ENCODE data around the gene SET. TPM values are rescaled to one million over a fixed set of nuclear protein-coding genes. Genes with fewer than 3 reads are reported as not detected.

Gene SET, protein sequence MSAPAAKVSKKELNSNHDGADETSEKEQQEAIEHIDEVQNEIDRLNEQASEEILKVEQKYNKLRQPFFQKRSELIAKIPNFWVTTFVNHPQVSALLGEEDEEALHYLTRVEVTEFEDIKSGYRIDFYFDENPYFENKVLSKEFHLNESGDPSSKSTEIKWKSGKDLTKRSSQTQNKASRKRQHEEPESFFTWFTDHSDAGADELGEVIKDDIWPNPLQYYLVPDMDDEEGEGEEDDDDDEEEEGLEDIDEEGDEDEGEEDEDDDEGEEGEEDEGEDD
- 266 and 329 TPM in 2 replicates for total RNA-seq (2014; rRNA removed; shearing (Covaris generic))

DNA sequence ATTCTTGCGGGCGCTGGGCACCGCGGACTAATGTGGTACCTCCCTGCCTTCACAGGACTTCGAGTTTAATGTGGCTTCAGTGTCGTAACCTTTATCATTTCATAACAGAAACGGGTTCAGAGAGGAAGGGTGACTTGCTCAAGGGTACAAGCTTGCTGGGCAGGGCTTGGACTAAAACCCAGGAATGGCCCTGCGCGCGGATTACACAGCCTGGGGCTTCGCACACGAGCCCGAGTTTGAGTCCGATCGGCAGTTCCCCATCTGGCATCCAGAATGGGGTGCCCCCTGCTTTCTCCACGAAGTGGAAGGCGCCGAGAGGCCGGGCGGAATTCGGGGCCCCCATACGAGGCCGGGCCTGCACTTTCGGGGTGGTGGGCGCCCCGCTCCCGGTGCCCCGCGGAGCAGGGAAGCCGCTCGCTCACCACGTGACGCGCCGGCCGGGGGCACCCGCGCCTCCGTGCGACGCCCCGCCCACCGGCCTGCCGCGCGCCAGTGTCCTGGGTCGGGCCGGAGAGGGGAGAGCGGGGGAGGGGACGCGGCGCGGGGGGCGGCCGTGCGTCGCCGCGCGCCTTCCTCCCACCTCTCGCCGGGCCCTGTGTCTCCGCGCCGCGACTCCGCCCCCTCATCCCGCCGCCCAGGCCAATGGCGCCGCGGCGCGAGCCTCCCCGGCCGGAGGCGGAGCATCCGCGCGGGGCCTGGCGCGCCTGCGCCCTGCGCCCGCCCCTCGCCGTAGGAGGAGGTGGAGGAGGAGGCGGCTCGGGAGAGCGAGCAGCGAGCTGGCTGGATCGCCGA lies at the start of gene SET:
SET (plus strand) TSS at position 722 of the 792 bp plus-strand sequence. CDS start 361 bp downstream, outside the sequence.
- DNase-seq (ENCODE audit: low read depth), result peak; percentile 90

DNA sequence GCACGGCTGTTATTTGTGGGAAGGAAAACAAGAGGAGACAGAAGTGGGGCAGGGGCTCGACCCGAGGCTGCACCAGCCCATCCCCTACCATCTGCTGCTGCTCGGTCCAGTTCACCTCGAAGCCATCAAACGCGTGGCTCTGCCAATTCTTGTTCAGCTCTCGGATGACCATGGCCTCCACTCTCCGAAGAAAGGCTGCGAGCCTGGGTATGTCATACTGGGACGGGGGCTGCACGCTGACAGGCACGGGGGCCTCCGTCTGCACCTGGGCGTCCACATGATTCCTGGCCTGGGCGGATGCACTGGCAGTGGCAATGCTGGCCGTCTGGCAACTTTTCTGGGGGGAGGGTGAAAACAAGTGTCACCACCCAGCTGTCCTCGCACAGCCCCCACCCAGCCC lies 48.4 kb upstream of the SET start:
- DNase-seq (ENCODE audit: low read depth), result no peak

DNA sequence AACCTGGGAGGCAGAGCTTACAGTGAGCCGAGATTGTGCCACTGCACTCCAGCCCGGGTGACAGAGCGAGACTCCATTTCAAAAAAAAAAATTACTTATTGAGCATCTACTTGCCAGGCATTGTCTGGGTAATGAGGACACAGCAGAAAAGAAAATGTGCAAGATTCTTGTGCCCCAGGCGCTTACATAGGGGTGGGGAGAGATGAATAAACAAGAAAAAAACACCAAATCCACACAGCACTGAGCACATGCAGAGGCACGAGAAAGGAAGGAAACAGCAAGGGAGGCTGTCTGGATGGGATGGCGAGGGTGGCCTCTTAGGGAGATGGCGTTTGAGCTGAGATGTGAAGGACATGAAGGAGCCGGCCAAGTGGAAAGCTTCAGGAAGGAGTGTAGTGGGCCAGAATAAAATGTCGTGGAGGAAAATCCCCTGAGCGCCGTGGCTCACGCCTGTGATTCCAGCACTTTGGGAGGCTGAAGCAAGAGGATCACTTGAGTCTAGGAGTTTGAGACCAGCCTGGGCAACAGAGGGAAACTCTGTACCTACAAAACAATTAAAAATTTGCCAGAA lies 46.3 kb upstream of the SET start:
- no peak for DNase-seq (ENCODE audit: low read depth)

DNA sequence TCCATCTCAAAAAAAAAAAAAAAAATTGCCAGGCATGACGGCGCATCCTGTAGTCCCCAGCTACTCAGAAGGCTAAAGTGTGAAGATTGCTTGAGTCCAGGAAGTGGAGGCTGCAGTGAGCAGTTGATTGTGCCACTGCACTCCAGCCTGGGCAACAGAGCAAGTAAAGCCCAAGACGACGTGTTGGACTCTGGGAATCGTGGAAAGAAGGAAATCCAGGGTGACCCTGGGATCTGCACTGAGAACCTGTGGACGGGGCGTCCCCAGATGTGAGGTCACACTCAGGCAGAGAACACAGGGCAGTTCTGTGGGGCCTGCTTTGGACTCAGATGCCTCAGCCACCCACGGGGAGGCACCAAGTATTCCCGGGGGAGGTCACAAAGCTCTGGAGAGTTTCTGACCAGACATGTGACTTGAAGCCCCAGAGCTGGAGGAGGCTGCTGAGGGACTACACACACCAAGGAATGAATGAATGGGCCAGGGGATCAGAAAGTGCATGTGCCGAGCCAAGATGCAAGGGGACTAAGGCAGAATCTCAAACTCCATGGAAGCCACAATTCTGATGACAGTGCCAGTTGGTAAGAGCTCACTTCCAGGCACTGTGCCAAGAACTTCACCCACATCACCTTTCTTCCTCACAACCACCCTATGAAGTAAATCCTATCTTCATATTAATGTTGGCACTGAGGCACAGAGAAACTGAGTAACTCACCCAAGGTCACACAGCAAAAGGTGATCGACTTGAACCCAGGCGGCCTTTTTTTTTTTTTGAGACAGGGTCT lies 45.3 kb upstream of the SET start:
- no peak for DNase-seq (ENCODE audit: low read depth)

DNA sequence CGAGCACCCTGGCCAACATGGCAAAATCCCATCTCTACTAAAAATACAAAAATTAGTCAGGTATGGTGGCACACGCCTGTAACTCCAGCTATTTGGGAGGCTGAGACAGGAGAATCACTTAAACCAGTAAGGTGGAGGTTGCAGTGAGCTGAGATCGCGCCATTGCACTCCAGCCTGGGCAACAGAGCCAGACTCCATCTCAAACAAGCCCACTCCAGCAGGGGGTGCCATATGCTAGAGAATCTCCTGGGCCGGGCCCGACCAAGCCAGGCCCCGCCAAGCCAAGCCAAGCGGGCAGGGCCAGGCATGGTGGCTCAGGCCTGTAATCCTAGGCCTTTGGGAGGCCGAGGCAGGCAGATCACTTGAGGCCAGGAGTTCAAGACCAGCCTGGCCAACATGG lies 40.8 kb upstream of the SET start:
- peak; percentile 41 for DNase-seq (ENCODE audit: low read depth)

DNA sequence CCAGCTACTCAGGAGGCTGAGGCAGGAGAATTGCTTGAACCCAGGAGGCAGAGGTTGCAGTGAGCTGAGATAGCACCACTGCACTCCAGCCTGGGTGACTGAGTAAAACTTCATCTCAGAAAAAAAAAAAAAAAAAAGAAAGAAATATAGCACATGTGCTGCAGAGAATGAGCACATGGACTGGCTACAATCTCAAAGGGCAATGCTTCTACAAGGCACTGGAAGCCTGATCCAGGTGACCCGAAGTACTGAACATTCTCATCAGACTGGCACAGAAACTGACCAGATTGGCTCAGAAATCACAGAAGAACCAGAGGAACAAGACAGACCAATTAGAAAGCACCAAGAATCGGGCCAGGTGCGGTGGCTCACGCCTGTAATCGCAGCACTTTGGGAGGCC lies 37.2 kb upstream of the SET start:
- DNase-seq (ENCODE audit: low read depth), result no peak

DNA sequence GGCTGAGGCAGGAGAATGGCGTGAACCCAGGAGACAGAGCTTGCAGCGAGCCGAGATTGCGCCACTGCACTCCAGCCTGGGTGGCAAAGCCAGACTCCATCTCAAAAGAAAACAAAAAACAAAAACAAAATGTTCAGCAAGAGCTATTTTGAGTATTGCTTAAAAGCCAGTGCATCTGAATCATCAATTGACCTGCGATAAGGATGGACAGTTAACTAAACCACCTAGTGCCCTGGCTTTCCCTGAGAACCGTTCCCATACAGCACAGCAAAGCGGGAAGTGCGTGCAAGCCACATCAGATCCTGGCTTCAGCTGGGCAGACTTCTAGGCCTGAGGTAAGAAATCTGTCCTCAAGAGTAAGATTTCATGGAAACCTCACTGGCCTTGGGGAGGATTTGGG lies 35.1 kb upstream of the SET start:
- DNase-seq (ENCODE audit: low read depth), result no peak

DNA sequence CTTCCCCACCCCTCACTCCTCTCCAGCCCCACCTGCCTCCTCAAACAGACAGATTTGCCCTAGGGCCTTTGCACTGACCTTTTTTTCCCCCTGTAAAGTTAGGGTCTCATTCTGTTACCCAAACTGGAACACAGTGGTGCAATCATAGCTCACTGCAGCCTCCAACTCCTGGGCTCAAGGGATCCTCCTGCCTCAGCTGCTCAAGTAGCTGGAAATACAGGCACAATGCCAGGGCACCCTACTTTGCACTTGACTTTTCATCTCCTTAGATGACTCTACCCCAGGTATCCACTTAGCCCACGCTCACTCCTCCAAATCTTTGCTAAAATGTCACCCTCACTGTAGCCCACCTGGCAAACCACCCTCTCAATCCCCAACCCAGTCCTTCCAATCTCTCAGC lies 34.5 kb upstream of the SET start:
- DNase-seq (ENCODE audit: low read depth), result no peak

DNA sequence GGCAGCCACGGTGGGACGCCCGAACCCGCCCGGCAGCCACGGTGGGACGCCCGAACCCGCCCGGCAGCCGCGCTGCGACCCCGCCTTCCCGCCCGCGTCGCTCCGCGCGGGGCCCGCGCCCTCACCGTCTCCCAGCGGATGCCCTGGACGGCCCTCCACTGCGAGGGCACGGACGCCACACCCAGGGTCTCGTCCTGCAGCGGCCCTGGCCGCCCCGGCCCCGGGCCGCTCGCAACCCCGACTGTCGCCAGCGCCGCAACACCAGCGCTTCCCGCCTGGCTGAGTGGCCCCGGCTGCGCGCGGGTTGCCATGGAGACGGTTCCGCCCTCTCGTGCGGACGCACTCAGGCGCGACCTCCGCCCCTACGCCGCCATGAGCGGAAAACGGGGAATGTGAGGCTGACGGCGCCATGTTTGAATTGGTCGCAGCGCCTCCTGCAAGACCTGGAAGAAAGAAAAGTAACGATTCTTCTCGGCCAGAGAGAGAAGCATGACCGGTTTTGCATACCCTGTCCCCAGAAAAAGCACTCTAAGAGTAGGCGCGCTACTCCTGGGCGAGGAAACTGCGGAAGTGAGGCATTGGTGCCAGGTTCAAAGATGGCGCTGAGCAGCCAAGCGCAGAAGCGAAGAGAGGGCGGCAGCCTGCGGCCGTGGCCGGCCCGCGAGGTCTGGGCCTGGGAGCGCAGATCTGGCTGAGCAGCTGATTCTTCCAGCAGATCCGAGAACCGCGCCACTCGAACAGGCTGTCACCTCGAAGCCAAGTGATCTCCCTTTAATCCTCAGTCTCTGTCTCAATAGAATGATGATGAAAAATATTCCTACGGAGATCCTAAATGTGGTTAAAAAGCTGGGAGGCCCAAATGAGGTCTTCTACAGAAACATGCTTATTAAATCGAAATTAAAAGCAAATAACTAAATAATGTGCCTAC lies 32.3 kb upstream of the SET start, which contains the start of gene DYNC2I2:
DYNC2I2 (minus strand) TSS at position 432 of the 928 bp plus-strand sequence; CDS start at position 311, 121 bp downstream.
- DNase-seq (ENCODE audit: low read depth), result peak; percentile 90

DNA sequence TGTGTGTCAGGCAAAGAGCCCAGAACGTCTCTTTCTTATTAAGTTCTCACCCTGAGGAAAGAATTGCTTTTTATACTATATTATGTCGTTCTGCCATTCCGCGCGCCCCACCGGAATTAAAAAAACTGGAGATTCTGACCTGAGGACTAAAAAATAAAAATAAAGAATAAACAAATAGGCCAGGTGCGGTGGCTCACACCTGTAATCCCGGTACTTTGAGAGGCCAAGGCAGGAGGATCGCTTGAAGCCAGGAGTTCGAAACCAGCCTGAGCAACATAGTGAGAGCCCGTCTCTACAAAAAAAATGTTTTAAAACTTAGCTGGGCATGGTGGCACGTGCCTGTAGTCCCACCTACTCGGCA lies 31.7 kb upstream of the SET start:
- DNase-seq (ENCODE audit: low read depth), result no peak

DNA sequence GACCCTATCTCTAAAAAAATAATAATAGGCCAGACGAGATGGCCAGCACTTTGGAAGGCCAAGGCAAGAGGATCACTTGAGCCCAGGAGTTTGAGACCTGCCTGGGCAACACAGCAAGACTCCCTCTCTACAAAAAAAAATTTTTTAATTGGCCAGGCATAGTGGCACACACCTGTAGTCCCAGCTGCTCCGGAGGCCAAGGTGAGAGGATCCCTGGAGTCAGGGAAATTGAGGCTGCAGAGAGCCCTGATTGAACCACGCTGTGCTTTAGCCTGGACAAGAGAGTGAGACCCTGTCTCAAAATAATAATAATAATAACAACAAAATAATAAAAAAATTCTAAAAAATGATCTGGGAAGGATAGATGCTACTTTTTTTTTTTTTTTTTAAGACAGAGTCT lies 31.2 kb upstream of the SET start:
- DNase-seq (ENCODE audit: low read depth), result no peak

DNA sequence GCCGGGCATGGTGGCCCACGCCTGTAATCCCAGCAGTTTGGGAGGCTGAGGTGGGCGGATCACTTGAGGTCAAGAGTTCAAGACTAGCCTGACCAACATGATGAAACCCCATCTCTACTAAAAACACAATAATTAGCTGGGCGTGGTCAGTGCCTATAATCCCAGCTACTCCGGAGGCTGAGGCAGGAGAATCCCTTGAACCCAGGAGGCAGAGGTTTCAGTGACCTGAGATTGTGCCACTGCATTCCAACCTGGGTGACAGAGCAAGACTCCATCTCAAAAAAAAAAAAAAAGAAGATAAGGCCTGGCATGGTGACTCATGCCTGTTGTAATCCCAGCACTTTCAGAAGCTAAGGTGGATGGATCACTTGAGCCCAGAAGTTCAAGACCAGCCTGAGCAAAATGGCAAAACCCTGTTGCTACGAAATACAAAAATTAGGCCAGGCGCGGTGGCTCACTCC lies 22.5 kb upstream of the SET start:
- peak; percentile 38 for DNase-seq (ENCODE audit: low read depth)

DNA sequence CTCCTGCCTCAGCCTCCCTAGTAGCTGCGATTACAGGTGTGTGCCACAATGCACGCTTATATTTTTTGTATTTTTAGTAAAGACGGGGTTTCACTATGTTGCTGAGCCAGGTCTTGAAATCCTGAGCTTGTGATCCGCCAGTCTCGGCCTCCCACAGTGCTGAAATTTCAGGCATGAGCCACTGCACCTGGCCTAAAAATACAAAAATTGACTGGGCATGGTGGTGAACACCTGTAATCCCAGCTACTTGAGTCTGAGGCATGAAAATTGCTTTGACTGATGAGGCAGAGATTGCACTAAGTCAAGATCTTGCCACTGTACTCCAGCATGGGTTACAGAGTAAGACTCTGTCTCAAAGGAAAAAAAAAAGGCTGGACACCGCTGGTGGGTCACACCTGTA lies 19.2 kb upstream of the SET start:
- no peak for DNase-seq (ENCODE audit: low read depth)

DNA sequence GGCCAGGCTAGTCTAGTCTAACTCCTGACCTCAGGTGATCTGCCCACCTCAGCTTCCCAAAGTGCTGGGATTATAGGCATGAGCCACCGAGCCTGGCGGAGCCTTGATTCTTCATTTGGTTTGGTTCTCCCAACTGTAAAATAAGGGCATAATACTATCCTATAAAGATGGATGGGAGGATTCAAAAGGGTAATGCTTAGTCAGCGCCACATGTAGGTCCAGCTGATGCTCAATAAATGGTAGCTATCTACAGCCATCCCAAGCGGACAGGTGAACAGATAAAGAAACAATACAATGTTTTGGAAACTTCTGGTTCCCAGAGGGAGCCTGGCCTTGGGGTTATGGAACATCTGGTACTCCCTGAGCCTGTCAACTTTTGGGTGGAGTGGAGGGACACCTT lies 13.6 kb upstream of the SET start:
- DNase-seq (ENCODE audit: low read depth), result no peak

DNA sequence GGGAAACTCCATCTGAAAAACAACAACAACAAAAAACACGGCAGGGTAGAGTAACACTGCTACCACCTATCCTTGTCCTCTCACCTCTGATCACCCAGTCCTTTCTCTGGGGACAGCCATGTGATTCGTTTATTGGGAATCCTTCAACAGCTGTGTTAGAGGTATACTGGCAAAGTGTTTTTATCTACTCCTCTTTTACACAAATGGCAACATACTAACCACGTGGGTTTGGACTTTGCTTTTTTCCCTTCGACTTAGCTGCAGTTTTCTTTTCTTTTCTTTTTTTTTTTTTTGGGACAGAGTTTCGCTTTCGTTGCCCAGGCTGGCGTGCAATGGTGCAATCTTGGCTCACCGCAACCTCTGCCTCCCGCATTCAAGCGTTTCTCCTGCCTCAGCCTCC lies 11.2 kb upstream of the SET start:
- no peak for DNase-seq (ENCODE audit: low read depth)

DNA sequence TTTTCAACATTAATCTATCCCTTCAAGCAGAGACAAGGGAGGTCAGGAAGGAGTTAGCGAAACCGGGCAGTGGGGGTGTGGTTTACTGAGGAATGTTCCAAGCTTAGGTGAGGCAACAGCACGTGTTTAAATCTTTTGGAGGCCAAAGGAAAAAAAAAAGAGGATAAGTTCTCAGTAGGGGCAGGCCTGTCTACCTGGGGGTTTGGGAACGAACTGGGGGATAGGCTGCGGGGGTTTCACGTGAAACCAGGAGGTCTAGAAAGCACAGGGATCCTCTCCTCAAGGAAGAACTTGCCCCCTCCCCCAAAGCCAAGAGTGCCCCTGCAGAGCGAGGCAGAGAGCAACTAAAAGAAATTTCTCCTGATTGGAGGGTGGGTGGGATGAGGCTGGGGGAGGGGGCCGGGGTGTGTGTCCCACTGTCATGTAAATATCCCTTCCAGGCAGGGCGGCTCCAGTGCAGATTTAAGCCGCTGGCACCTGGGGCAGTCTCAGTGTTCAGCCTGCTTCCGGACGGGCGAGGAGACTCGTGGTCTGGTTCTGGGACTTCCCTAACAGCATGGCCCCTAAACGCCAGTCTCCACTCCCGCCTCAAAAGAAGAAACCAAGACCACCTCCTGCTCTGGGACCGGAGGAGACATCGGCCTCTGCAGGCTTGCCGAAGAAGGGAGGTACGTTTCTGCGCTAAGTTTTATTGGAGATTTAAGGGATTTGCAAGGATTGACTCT lies 5.5 kb upstream of the SET start:
- peak; percentile 35 for DNase-seq (ENCODE audit: low read depth)

DNA sequence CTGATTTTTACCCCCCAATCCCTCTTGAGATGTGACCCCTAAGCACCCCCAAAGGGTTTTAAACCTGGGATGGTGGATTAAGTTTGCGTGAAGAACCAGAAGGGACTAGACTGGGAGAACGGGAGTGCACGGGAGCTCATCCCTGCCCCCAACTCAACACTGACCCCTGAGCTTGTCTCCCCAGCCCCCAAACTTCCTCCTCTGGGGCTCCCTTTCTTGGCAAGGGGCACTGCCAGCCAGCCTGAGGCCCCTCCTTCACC lies 5.0 kb upstream of the SET start:
- DNase-seq (ENCODE audit: low read depth), result no peak

DNA sequence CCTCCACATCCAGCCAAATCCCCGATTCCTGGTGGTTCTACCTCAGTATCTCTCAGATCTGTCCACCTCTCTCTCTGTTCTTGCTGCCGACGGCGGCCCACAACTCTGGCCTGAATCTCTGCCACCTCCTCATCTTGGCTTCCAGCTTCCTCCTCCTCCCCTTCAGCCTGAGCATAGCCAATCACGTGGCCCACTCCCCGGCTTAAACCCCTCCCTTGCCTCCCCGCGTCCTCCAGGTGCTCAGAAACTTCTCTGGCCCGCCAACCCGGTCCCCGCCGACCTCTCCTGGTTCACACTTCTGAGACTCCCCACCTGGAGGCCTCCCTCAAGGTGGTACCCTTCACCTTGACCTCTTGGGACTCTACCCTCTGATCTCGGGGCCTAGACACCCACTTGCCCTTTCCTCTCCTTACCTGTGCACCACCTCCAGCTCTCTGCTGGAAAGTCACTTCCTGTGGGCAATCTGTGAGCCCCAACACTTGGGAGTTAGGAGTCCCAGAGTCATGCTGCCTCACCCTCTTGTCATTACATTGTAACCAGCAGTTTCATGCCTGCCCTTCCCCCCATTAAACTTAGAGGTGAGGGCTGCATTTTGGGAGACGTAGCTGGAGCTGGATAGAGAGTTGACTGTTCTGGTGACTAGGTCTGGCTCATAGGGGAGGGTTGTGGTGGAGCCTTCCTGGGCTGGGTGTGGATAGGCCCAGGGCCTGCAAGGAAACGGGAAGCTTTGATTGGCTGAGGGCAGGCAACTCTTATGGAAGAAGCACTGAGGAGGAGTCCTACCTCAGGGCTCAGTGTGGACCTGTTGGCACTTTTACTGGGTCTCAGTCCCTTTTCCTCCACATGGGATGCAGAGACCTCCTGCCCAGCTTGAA lies 4.5 kb upstream of the SET start:
- DNase-seq (ENCODE audit: low read depth), result peak; percentile 67

DNA sequence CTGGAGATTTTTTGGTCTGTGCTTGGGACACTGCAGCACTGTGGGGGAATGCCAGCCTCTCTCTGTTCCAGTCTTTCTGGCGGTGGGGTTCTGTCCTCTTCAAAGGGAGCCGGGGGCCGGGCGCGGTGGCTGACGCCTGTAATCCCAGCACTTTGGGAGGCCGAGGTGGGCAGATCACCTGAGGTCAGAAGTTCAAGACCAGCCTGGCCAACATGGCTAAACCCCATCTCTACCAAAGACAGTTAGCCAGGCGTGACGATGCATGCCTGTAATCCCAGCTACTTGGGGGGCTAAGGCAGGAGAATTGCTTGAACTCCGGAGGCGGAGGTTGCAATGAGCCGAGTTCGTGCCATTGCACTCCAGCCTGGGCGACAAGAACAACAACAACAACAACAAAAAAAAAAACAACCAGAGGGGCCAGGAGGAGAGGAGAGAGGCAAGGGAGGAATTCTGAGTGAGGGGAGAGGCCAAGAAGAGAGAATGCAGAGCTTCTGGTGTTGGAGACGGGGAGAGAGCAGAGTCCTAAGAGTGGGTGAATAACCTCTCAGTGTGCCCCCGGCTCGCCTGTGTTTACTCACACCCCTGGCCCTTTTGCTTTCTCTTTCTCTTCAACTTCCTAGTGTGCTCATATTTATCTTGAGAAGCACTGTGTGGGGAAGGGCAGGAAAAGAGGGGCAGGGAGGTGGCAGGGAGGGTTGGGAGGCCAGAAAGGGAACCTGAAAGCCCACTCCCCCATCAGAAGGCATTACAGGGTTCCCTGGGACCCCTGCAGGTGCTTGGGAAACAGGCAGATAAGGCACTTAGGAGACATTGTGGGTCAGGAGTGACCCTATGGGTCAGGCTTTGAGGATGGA lies 3.2 kb upstream of the SET start:
- DNase-seq (ENCODE audit: low read depth), result no peak
